Measurements from ENCODE around the gene WHRN.
A peak's percentile ranks its signal among the peaks of the same experiment; 100 is the strongest.

The WHRN gene

DNA sequence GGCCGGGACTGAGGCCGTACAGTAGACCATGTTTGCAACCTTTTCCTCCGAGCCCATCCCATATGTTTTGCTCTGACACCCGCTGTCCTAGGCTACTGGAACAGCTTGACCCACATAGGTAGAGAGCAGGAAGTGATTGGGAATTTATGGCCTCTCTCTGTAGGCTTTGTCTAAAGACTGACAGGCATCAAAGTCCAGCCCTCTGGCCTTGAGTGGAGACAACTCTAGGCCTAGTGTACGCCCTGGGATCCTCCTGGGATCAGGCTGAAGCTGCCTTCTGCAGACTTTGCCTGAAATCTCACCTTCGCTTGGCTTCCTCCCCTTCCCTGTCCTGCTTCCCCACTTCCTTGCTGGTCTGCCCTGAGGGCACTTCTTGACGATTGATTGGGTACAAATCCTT lies 103.9 kb downstream of the WHRN start:
- DNase-seq (ENCODE audit: low read depth in 4 of 4, low spot score in 1 of 4) = no peak

GRCh38 chr9:114400772-114401171 lies 104.5 kb downstream of the WHRN start:
- DNase-seq (ENCODE audit: low read depth in 4 of 4, low spot score in 1 of 4) = no peak

DNA sequence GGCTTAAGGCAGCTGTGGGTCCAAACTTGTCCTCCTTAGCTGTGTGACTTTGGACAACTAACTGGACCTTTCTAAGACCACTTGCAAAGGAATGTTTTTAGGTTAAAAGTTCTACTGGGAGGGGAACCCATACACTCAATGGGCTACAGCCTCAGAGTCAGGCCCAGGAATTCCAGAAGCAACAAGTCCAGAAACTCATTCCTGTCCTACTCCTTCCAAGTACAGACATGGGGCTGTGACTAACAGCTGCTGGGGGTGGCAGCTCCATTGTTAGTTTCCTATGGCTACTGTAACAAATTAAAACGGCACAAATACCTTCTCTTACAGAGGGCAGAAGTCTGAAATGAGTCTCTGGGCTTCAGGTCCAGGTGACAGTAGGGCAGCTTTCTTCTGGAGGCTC lies 105.1 kb downstream of the WHRN start:
- DNase-seq (ENCODE audit: low read depth in 4 of 4, low spot score in 1 of 4) = no peak

DNA sequence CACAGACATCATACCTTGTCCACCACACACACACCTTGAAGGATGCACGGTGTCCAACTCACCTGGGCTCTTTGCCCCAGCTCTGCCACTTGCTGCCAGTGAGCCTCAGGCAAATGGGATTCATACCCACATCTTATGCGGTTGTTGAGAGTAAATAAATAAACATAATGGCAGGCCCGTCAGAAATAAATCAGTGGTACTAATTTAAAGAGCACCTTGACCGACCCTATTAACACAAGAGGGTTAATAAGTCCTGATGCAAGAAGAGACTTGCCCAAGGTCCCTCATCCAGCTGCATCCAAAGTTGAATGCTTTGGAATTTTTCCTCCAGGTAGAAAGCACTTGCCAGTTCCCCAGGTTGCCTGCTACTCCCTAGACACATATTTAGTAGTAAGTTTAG lies 105.9 kb downstream of the WHRN start:
- no peak for DNase-seq (ENCODE audit: low read depth in 4 of 4, low spot score in 1 of 4)

- peak; percentile 92 to 97 (median 94) for DNase-seq (ENCODE audit: low read depth in 4 of 4, low spot score in 1 of 4)
These were observed 107.2 kb downstream of the WHRN start for GRCh38 chr9:114397848-114398605.

GRCh38 chr9:114397219-114397847 lies 107.9 kb downstream of the WHRN start:
- DNase-seq (ENCODE audit: low read depth in 4 of 4, low spot score in 1 of 4) = no peak

GRCh38 chr9:114396558-114397218 lies 108.6 kb downstream of the WHRN start:
- no peak for DNase-seq (ENCODE audit: low read depth in 4 of 4, low spot score in 1 of 4)

DNA sequence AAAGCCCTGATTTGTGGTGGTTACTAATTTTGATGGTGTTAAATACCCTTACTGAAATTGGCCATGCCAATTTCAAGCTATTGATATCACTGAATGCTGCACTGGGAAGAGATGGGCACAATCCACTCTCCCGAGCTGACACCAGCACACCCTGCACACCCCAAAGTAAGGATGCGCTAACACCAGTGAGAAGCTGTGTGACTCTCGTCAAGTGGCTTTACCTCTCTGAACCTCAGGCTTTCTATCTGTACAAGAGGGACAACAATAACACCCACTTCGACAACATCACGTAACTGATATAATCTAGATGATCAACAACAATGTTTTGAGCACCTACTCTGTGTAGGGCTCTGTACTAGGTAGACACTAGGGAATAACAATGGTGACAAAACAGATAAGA lies 109.5 kb downstream of the WHRN start:
- no peak for DNase-seq (ENCODE audit: low read depth in 4 of 4, low spot score in 1 of 4)

- DNase-seq (ENCODE audit: low read depth in 4 of 4, low spot score in 1 of 4) = no peak
These were observed 110.0 kb downstream of the WHRN start for GRCh38 chr9:114395334-114395617.

DNA sequence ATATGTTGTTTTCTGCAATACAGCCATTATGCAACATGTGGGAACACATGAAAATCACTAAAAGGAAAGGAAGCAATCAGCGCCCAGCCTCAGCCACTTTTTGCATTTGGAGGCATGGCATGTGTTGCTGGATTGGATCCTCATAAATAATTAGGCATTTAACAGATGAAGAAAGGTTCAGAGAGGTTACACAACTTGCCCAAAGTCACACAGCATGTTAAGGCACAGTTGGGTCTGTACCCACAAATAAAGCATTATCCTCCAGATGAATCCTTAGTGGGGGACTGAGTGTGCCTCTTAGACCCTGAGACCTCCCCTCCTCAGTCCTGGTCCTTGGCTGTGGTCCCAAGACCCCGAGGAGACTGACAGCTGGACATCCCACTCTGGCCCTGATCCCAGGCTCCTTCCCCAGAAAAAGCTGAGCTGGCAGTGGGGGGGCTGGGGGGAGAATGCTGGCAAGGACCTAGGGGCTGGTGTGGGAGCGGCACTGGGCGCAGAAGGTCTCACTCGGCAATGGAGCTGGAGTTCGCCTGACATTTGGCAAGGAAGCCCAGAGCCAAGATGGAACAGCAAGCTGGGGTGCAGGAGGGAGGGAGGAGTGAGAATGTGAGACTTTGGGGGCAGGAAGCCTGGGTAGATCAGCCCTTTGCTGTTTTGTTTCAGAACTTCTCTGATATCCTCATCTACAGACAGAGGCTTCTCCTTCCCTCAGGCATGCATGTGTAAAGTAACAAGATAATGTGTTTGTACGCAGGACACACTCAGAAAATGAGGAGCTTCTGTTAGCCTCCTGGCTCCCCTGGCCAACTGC lies 110.5 kb downstream of the WHRN start:
- DNase-seq (ENCODE audit: low read depth in 4 of 4, low spot score in 1 of 4) = no peak

GRCh38 chr9:114392749-114393112 lies 112.5 kb downstream of the WHRN start:
- no peak for DNase-seq (ENCODE audit: low read depth in 4 of 4, low spot score in 1 of 4)

DNA sequence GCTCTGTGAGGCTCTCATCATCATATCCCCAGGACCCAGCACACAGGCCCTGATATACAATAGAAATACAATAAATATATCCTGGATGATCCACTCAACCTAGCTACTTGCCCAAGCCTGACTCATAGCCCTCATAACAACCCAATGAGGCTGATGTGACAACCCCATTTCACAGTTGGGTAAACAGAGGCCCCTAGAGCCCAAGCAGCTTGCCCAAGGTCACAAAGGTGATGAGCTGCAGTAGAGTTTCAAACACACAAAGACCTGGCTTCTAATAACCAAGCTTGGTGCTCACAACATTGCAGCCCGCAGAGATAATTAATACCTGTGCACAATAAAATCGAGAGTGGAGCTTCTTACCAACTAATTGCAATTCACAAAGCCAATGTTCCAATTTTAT lies 114.3 kb downstream of the WHRN start:
- no peak for DNase-seq (ENCODE audit: low read depth in 4 of 4, low spot score in 1 of 4)

- no peak for DNase-seq (ENCODE audit: low read depth in 4 of 4, low spot score in 1 of 4)
These were observed 115.5 kb downstream of the WHRN start for GRCh38 chr9:114389612-114390368.

- no peak for DNase-seq (ENCODE audit: low read depth in 4 of 4, low spot score in 1 of 4)
These were observed 116.4 kb downstream of the WHRN start for GRCh38 chr9:114388764-114389375.

GRCh38 chr9:114388357-114388682 lies 117.0 kb downstream of the WHRN start:
- no peak for DNase-seq (ENCODE audit: low read depth in 4 of 4, low spot score in 1 of 4)

- peak; percentile 47 to 75 (median 60) for DNase-seq (ENCODE audit: low read depth in 4 of 4, low spot score in 1 of 4)
These were observed 117.5 kb downstream of the WHRN start, which contains the start of gene AKNA for GRCh38 chr9:114387680-114388356. Gene AKNA, minus strand, starts transcription at chr9:114387982. Its CDS starts 6,649 bp downstream, at chr9:114381333.

DNA sequence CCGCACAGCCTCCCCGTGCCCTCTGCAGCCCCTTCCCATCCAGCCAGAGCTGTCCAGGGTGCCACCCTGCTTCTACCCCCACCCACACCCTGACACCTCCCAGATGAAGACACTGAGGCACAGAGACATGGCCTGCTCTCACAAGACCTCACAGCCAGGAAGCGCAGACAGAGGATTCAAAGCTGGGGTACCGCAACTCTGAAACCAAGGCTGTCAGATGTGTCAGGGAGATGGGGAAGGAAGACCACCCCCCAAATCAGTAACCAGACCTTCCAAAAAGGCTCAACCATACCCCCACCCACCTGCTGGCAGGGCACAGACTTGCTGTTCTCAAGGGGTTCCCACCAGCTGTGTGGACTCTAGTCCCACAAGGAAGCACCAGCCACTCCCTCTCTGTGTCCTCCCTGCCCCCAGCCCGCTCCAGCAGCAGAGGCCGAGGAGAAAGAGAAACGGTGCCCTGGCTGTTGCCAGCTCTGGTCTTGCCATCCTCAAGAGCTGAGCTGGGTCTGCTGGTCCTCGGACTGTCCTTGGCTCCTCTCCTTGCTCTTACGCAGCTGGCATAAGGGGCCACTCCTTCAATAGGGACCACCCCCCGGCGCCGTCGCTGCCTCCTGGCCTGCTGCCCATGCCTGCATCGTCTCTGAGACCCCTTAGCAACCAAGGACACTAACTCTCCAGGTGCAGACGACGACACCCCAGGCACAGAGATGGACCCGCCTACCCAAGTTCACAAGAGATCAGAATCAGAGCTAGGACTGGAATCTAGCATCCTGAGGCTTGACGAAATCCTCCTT lies 118.2 kb downstream of the WHRN start:
- DNase-seq (ENCODE audit: low read depth in 4 of 4, low spot score in 1 of 4) = no peak

- DNase-seq (ENCODE audit: low read depth in 4 of 4, low spot score in 1 of 4) = no peak
These were observed 118.8 kb downstream of the WHRN start for GRCh38 chr9:114386361-114386885.
